NCI-H2227 (cell line): ENCODE measurements around the gene MRGPRX4.

Source experiments
- DNase-seq: peaks from one replicate; lab custom pipeline; 2025; ENCODE audit not compliant: unreplicated experiment; lab: John Stamatoyannopoulos, UW

MRGPRX4 gene

GRCh38 chr11:18204771-18205170 is 32.1 kb downstream of the MRGPRX4 start:
- DNase-seq = no peak

- DNase-seq = no peak
Observed at GRCh38 chr11:18209058-18209457, 36.4 kb downstream of the MRGPRX4 start.

- DNase-seq = no peak
Observed at GRCh38 chr11:18221274-18221876, 48.7 kb downstream of the MRGPRX4 start.

- no peak for DNase-seq
Observed at GRCh38 chr11:18222814-18223421, 50.3 kb downstream of the MRGPRX4 start.
